ENCODE results near the gene RYR2. TPM values are rescaled to one million over a fixed set of nuclear protein-coding genes. Genes with fewer than 3 reads are reported as not detected.

Gene RYR2
- total RNA-seq, 2 experiments from 2014 or later, result not detected

DNA sequence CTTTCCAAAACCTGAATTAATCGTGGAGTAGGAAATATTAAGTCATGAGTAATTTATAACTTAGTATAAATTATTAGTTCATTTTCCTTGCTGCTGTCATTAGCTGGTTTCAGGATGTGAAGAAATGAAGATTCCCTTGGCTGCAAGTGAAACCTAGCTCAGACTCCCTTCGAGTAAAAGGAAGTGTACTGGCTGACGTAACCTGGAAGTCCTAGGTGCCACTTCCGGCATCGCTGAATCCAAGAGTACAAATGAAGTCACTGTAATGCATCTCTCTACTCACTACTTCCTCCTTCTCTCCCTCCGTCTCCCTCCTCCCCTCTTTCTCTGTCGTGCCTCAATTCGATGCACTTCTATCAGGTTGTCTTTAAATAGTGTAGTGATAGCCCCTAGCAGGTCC, 820.0 kb downstream of the RYR2 start:
- no TSS peak for BruUV-seq (replicated peaks)
- Histone ChIP-seq H3K36me3 (ENCODE audit: insufficient read depth, low read length) (no peaks in the 10 kb centered on the region), H3K79me2 (ENCODE audit: insufficient read depth, low read depth, low read length) (no peaks in the 10 kb centered on the region), H3K9me3 (ENCODE audit: low read length) (no peaks in the 10 kb centered on the region), H2AFZ (ENCODE audit: low read length) (no peak overlapping the region), H3K4me3 (ENCODE audit: low read depth, low read length, poor library complexity, severe bottlenecking) (no peak overlapping the region), H3K27ac (ENCODE audit: low read depth, low read length, poor library complexity, severe bottlenecking) (no peak overlapping the region), H3K9me2 (ENCODE audit: insufficient read depth, low read length) (no peaks in the 10 kb centered on the region), H4K20me1 (ENCODE audit: insufficient read depth, low read length) (no peaks in the 10 kb centered on the region), H3K4me2 (ENCODE audit: low read length) (no peak overlapping the region), H3K4me1 (ENCODE audit: insufficient read depth, low read length, poor library complexity, severe bottlenecking) (no peaks in the 10 kb centered on the region)
- POLR2A ChIA-PET, result interaction anchor here (0.9 kb wide), 1 partner anchor 9 kb away, joined by 3 read pairs; no protein-coding TSS in a partner anchor
- intact Hi-C loops (cut with micrococcal nuclease; ENCODE audit: unreplicated experiment), result no loop called here
- CTCF ChIA-PET (ENCODE audit: unreplicated experiment), result no interaction called here
- DNase-seq (ENCODE audit: low spot score), result no peak
- TF ChIP-seq, protein P1, sequence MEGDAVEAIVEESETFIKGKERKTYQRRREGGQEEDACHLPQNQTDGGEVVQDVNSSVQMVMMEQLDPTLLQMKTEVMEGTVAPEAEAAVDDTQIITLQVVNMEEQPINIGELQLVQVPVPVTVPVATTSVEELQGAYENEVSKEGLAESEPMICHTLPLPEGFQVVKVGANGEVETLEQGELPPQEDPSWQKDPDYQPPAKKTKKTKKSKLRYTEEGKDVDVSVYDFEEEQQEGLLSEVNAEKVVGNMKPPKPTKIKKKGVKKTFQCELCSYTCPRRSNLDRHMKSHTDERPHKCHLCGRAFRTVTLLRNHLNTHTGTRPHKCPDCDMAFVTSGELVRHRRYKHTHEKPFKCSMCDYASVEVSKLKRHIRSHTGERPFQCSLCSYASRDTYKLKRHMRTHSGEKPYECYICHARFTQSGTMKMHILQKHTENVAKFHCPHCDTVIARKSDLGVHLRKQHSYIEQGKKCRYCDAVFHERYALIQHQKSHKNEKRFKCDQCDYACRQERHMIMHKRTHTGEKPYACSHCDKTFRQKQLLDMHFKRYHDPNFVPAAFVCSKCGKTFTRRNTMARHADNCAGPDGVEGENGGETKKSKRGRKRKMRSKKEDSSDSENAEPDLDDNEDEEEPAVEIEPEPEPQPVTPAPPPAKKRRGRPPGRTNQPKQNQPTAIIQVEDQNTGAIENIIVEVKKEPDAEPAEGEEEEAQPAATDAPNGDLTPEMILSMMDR (conservative IDR thresholded peaks at IDR 0.05; ENCODE audit: low read length), result no peak
- TF ChIP-seq EZH2phosphoT487 (IDR thresholded peaks at IDR 0.05; ENCODE audit: borderline replicate concordance, low read depth, low read length), result no peak

DNA sequence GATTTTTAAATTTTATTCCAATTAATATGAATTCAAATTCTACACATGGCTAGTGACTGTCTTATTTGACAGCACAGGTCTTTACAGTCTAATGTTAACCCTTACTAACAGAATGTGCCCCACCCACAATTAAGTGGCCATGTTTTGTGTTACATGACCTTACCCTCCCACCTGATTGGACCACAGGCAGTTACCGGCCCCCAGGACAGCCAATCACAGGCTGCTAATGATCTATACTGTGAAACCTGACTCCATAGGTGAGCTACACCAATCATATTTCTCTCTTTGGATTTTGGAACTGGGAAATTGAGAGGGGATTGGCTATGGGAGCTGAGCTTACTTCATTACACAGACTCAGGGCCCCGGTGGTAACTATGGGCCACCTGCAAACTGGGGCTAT, 821.2 kb downstream of the RYR2 start:
- Histone ChIP-seq H3K9me3 (ENCODE audit: low read length) (no peaks in the 10 kb centered on the region), H3K4me2 (ENCODE audit: low read length) (no peak overlapping the region), H2AFZ (ENCODE audit: low read length) (no peak overlapping the region), H4K20me1 (ENCODE audit: insufficient read depth, low read length) (no peaks in the 10 kb centered on the region), H3K4me3 (ENCODE audit: low read depth, low read length, poor library complexity, severe bottlenecking) (no peak overlapping the region), H3K9me2 (ENCODE audit: insufficient read depth, low read length) (no peaks in the 10 kb centered on the region), H3K79me2 (ENCODE audit: insufficient read depth, low read depth, low read length) (no peaks in the 10 kb centered on the region), H3K36me3 (ENCODE audit: insufficient read depth, low read length) (no peaks in the 10 kb centered on the region), H3K27ac (ENCODE audit: low read depth, low read length, poor library complexity, severe bottlenecking) (no peak overlapping the region), H3K4me1 (ENCODE audit: insufficient read depth, low read length, poor library complexity, severe bottlenecking) (no peaks in the 10 kb centered on the region)
- no peak for DNase-seq (ENCODE audit: low spot score)
- ChIA-PET POLR2A (interaction anchor here (1.4 kb wide), 1 partner anchor 10 kb away, joined by 3 read pairs; no protein-coding TSS in a partner anchor), CTCF (ENCODE audit: unreplicated experiment) (no interaction called here)
- intact Hi-C loops (cut with micrococcal nuclease; ENCODE audit: unreplicated experiment), result no loop called here
- TF ChIP-seq, protein P1 (conservative IDR thresholded peaks at IDR 0.05; ENCODE audit: low read length), result no peak
- no peak for TF ChIP-seq EZH2phosphoT487 (IDR thresholded peaks at IDR 0.05; ENCODE audit: borderline replicate concordance, low read depth, low read length)
- no TSS peak for BruUV-seq (replicated peaks)

DNA sequence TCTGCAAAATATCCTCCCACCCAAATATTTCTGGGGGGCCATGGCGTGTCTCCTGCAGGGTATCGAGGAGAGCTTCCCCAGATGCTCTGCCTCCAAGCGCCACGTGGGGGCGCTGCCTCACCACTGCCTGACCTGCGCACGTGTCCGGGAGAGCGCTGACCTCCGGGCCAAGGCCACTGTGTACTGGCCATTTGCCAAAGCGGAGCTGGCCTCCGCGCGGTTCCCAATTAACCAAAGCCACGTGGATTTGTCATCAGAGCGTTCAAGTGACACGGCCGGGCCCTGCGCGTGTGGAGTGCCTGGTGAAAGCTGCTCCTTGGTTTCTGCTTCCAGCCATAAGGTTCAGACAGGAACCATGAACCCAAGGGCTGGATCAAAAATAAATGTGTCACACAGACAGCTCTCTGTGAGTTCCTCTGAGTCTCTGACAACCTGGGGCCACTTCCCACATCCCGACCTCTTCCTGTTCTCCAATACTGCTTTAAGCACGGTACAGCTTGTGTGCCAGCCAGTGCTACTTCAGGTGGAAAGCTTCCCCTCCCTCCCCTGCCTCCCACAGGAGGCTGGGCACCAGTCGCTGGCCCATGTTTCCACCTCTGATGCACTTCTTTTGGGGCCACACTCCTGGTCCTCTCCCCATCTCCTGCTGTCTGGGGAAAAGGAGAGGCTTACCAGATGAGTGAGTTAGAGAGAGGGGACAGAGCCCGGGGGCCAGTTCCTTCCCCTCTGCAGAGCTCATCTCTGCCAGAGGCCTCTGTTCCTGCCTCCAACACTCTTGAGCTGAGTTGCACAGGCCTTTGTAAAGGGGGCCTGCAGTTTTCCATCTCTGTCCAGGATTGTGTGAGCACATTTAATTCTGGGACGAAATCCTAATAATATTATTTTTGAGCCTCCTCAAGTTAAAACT, 822.6 kb downstream of the RYR2 start:
- no peaks in the 10 kb centered on the region for H3K79me2 ChIP-seq (ENCODE audit: insufficient read depth, low read depth, low read length)
- intact Hi-C loops (cut with micrococcal nuclease; ENCODE audit: unreplicated experiment), result no loop called here
- CTCF ChIA-PET (ENCODE audit: unreplicated experiment), result no interaction called here
- H2AFZ ChIP-seq (ENCODE audit: low read length), result no peak overlapping the region
- H3K4me3 ChIP-seq (ENCODE audit: low read depth, low read length, poor library complexity, severe bottlenecking), result no peak overlapping the region
- no peaks in the 10 kb centered on the region for H4K20me1 ChIP-seq (ENCODE audit: insufficient read depth, low read length)
- no peaks in the 10 kb centered on the region for H3K9me2 ChIP-seq (ENCODE audit: insufficient read depth, low read length)
- no peak for DNase-seq (ENCODE audit: low spot score)
- no peak overlapping the region for H3K27ac ChIP-seq (ENCODE audit: low read depth, low read length, poor library complexity, severe bottlenecking)
- no peaks in the 10 kb centered on the region for H3K9me3 ChIP-seq (ENCODE audit: low read length)
- TF ChIP-seq, protein P1 (conservative IDR thresholded peaks at IDR 0.05; ENCODE audit: low read length), result peak; percentile 59
- no peak for TF ChIP-seq EZH2phosphoT487 (IDR thresholded peaks at IDR 0.05; ENCODE audit: borderline replicate concordance, low read depth, low read length)
- BruUV-seq (replicated peaks), result no TSS peak
- H3K4me2 ChIP-seq (ENCODE audit: low read length), result no peak overlapping the region
- no peaks in the 10 kb centered on the region for H3K4me1 ChIP-seq (ENCODE audit: insufficient read depth, low read length, poor library complexity, severe bottlenecking)
- no peaks in the 10 kb centered on the region for H3K36me3 ChIP-seq (ENCODE audit: insufficient read depth, low read length)
- POLR2A ChIA-PET, result no interaction called here
